BJ (cell line): ENCODE results near the gene CTDSPL. TPM values are rescaled to one million over a fixed set of nuclear protein-coding genes. Genes with fewer than 3 reads are reported as not detected.

ENCODE experiments used
- CTCF ChIA-PET: fragments of 350-600 bp; formaldehyde crosslinking; extraction: SDS; loops from one replicate; lab custom pipeline; 2021; ENCODE audit warnings: antibody characterized with exemption, inconsistent platforms; lab: Yijun Ruan, JAX
- POLR2A ChIA-PET: fragments of 300-600 bp; sonication (Branson Sonifier 250); formaldehyde crosslinking; extraction: SDS; loops from one replicate; lab custom pipeline; 2021; ENCODE audit warnings: antibody characterized with exemption; lab: Charles Lee
- DNase-seq: peaks from one replicate; pipeline ENCODE4 v3.0.0-alpha.2; 2011; ENCODE audit warnings: low read depth
- H3K27me3 ChIP-seq: 2 replicates; pipeline ENCODE4 v1.6.0; 2011; ENCODE audit warnings: low read length; ENCODE audit not compliant: control insufficient read depth, insufficient read depth
- H3K36me3 ChIP-seq: 2 replicates; pipeline ENCODE4 v1.5.1; 2011; ENCODE audit warnings: low read length; ENCODE audit not compliant: control insufficient read depth, insufficient read depth
- H3K4me3 ChIP-seq: 2 replicates; pipeline ENCODE4 v1.5.1; 2011; ENCODE audit warnings: low read depth, mild to moderate bottlenecking, control low read depth, low read length
- polyA plus RNA-seq: library from polyadenylated mRNA; depleted of rRNA; stranded (reverse); fragments of >200 nt; gene quantifications from 2 replicates; pipeline ENCODE4 v1.2.3, GENCODE V29; 2011
- TF ChIP-seq, protein P1 (sequence below): IDR thresholded peaks from 2 replicates; pipeline ENCODE4 v1.5.1; 2011; ENCODE audit warnings: low read depth, mild to moderate bottlenecking, control low read depth, inconsistent platforms, low read length, moderate library complexity; ENCODE audit not compliant: insufficient read depth

The CTDSPL gene
- polyA plus RNA-seq, 1 experiment: 45.2 TPM

DNA sequence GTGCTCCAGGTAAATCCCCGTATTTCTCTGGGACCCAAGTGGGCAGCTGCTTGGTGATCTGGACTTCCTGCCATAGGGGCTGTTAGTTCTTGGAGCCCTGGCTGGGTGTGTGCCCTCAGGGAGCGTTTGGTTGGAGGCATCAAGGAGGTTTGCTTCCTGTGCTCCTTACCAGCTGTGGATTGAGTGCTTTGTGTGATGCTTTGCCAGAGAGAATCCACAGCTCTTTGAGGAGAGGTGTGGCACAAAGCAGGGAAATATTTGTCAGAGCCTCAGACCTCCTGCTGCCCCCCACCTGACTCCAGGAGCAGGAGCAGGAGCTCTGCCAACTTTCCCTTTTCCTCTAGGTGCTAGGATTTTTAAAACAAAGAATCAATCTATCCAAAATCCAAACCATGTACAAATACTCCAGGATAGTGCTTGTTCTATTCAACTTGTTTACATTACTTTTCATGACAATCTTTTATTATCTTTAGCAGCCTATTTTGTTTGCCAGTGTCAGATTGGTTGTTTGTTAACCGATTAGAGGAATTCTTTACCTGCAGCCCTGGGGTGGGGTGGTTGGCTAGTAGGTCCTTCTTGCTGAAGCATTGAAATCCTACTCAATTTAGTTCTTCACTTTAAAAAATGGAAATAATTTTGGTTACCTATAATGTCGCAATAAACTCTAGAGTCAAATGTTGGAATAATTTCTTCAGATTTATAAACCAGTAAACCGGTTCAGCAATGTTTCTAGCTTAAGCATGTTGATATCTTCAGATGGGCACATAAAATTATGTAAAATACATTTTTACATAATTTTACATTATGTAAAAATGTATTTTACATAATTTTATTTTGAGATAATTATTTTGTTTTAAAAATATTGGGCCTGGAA is 2.5 kb downstream of the CTDSPL start:
- no peaks in the 10 kb centered on the region for H3K27me3 ChIP-seq
- DNase-seq: no peak
- no peak overlapping the region for H3K4me3 ChIP-seq
- TF ChIP-seq, protein P1, sequence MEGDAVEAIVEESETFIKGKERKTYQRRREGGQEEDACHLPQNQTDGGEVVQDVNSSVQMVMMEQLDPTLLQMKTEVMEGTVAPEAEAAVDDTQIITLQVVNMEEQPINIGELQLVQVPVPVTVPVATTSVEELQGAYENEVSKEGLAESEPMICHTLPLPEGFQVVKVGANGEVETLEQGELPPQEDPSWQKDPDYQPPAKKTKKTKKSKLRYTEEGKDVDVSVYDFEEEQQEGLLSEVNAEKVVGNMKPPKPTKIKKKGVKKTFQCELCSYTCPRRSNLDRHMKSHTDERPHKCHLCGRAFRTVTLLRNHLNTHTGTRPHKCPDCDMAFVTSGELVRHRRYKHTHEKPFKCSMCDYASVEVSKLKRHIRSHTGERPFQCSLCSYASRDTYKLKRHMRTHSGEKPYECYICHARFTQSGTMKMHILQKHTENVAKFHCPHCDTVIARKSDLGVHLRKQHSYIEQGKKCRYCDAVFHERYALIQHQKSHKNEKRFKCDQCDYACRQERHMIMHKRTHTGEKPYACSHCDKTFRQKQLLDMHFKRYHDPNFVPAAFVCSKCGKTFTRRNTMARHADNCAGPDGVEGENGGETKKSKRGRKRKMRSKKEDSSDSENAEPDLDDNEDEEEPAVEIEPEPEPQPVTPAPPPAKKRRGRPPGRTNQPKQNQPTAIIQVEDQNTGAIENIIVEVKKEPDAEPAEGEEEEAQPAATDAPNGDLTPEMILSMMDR: no peak
- no peaks in the 10 kb centered on the region for H3K36me3 ChIP-seq
- CTCF ChIA-PET: interaction anchor here (0.9 to 5.1 kb wide), 6 partner anchors 9 to 482 kb away, joined by 3 to 19 read pairs (median 4); partner anchors contain the start of gene XYLB
- POLR2A ChIA-PET: no interaction called here

DNA sequence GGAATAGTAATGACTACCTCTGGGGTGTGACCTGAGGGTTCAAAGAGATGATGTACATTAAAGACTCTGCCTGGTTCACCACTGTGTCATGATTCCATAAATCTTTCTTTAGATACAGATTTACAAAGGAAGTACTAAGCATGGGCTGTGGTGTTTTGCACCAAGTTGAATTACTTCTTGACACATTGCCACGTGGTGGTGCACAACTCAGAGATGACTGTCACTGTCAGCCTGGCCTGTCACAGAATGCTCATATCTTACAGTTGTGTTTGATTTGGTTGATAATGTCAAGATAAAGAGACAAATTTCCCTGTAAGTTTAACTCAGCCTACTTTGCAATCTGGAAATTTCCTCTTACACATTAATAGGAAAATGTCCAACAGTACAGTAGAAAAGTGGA is 3.2 kb downstream of the CTDSPL start:
- TF ChIP-seq, protein P1: no peak
- ChIA-PET CTCF (interaction anchor here (1.2 to 5.1 kb wide), 4 partner anchors 9 to 102 kb away, joined by 3 to 19 read pairs (median 6); no protein-coding TSS in a partner anchor), POLR2A (no interaction called here)
- Histone ChIP-seq H3K4me3 (no peak overlapping the region), H3K36me3 (no peaks in the 10 kb centered on the region), H3K27me3 (no peaks in the 10 kb centered on the region)
- DNase-seq: no peak

DNA sequence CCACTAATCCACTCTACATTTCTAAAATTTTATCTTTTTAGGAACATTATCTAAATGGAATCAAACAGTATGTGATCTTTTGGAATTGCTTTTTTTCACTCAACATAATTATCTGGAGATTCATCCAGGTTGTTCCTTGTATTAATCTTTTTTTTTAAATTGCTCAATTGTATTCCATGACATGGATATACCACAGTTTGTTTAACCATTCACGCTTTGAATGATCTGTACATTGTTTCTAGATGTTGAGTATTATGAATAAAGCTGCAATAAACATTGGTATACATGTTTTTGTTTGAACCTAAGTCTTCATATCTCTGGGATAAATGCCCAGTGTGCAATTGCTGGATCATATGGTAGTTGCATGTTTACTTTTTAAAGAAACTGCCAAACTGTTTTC is 5.5 kb downstream of the CTDSPL start:
- ChIA-PET POLR2A (no interaction called here), CTCF (interaction anchor here (5.1 kb wide), 1 partner anchor 12 kb away, joined by 19 read pairs; no protein-coding TSS in a partner anchor)
- Histone ChIP-seq H3K36me3 (no peaks in the 10 kb centered on the region), H3K27me3 (no peaks in the 10 kb centered on the region), H3K4me3 (no peak overlapping the region)
- TF ChIP-seq, protein P1: no peak
- no peak for DNase-seq

DNA sequence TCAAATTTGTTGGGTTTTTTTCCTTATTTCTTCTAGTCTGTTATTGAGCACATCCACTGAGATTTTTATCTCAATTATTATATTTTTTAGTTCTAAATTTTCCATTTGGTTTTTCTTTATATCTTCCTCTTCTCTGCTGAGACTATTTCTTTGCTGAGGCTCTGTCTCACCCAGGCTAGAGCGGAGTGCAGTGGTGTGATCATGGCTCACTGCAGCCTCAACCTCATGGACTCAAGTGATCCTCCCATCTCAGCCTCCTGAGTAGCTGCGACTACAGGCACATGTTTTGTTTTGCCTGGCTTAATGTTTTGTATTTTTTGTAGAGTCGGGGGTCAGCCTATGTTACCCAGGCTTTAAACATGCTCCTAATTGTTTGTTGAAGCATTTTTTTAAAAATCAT is 10.2 kb downstream of the CTDSPL start:
- TF ChIP-seq, protein P1: no peak
- no peaks in the 10 kb centered on the region for H3K36me3 ChIP-seq
- H3K4me3 ChIP-seq: no peak overlapping the region
- no peak for DNase-seq
- CTCF ChIA-PET: interaction anchor here (1.6 kb wide), 1 partner anchor 95 kb away, joined by 3 read pairs; no protein-coding TSS in a partner anchor
- H3K27me3 ChIP-seq: no peaks in the 10 kb centered on the region
- POLR2A ChIA-PET: no interaction called here

DNA sequence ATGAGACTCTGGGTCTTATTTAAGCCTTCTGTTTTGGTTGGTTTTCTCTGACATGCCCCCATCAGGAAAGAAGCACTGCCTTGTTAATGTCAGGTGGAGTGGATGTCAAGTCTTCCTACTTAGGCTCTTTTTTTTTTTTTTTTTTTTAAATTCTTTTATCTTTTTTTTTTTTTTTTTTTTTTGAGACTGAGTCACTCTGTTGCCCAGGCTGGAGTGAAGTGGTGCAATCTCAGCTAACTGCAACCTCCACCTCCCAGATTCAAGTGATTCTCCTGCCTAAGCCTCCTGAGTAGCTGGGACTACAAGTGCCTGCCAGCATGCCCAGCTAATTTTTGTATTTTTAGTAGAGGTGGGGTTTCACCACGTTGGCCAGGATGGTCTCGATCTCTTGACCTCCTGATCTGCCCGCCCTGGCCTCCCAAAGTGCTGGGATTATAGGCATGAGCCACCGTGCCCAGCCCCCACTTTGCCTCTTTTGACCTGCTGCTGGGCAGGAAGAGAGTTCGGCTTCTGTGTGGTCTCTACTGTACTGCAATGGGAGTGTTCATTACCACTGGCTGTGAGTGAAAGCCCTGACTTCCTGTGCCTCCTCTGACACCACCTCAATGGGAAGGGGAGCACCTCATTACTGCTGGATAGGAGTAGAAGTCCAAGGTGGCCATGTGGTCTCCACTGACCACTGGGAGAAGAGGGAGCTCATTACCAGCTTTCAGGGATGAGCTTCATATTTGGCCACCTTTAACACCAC is 10.9 kb downstream of the CTDSPL start:
- ChIA-PET CTCF (interaction anchor here (1.1 to 1.6 kb wide), 2 partner anchors 94 to 95 kb away, joined by 3 read pairs; no protein-coding TSS in a partner anchor), POLR2A (no interaction called here)
- no peaks in the 10 kb centered on the region for H3K27me3 ChIP-seq
- no peaks in the 10 kb centered on the region for H3K36me3 ChIP-seq
- H3K4me3 ChIP-seq: no peak overlapping the region
- TF ChIP-seq, protein P1: no peak
- DNase-seq: no peak
